A549 treated with AZD9567 at 1 μM for 4 hours (cell line): Measurements from ENCODE around the gene MXD1. TPM values are rescaled to one million over a fixed set of nuclear protein-coding genes. Genes with fewer than 3 reads are reported as not detected.

Source experiments
- total RNA-seq: library from RNA; stranded (reverse); fragments of 200-300 nt; extraction: Qiagen RNA extraction; gene quantifications from 5 replicates; pipeline ENCODE4 v1.2.3, GENCODE V29; 2022; ENCODE audit not compliant: insufficient read depth

The MXD1 gene
- total RNA-seq, result 1.8 to 2.7 TPM (median 2.4 TPM) in 5 replicates

GRCh38 chr2:69914950-69915945, at the start of gene MXD1:
MXD1 (plus strand) TSS chr2:69915109; CDS start chr2:69915331, 222 bp downstream.

GRCh38 chr2:69893684-69894551, 21.0 kb upstream of the MXD1 start, which contains the start of gene SNRNP27:
SNRNP27 (plus strand) TSS chr2:69893956; CDS start chr2:69893985, 29 bp downstream.

GRCh38 chr2:69961496-69961895, 46.6 kb downstream of the MXD1 start, which contains the start of gene ASPRV1:
ASPRV1 (minus strand) TSS chr2:69961631; CDS start chr2:69961436, 195 bp downstream.

Other genes with a start within 250 kb of the MXD1 start
- gene ANXA4, start 173.0 kb upstream of the MXD1 start, total RNA-seq, result 337 to 371 TPM (median 347 TPM) in 5 replicates
- 7.8 to 11.7 TPM (median 11.1 TPM) in 5 replicates for gene GMCL1, start 85.4 kb upstream of the MXD1 start, total RNA-seq
- gene SNRNP27, start 21.2 kb upstream of the MXD1 start, total RNA-seq, result 48.0 to 76.2 TPM (median 58.3 TPM) in 5 replicates
- 0.17 to 0.36 TPM (median 0.23 TPM) in 4 of 5 replicates, not detected in the other for gene ASPRV1, start 46.5 kb downstream of the MXD1 start, total RNA-seq
- 374 to 398 TPM (median 391 TPM) in 5 replicates for gene PCBP1, start 172.4 kb downstream of the MXD1 start, total RNA-seq